SIG-M5 treated with dmso at 0.1 percent for 504 hours (cell line): Measurements from ENCODE around the gene SEBOX.
A peak's percentile ranks its signal among the peaks of the same experiment; 100 is the strongest.

Experiments
- DNase-seq: peaks from one replicate; lab custom pipeline; 2025; ENCODE audit not compliant: unreplicated experiment; lab: John Stamatoyannopoulos, UW

SEBOX gene

GRCh38 chr17:28320215-28321061 is 44.6 kb downstream of the SEBOX start:
- no peak for DNase-seq

- no peak for DNase-seq
Observed at GRCh38 chr17:28319598-28319935, 45.4 kb downstream of the SEBOX start.

- DNase-seq, result peak; percentile 99
Observed at GRCh38 chr17:28318759-28319597, 46.0 kb downstream of the SEBOX start, which contains the start of gene TMEM97. Gene TMEM97, plus strand, starts transcription at chr17:28319200. Its CDS starts 40 bp downstream, at chr17:28319240.

- DNase-seq, result no peak
Observed at GRCh38 chr17:28317966-28318758, 46.8 kb downstream of the SEBOX start.

- no peak for DNase-seq
Observed at GRCh38 chr17:28317099-28317965, 47.7 kb downstream of the SEBOX start.

GRCh38 chr17:28315846-28316705 is 48.9 kb downstream of the SEBOX start:
- DNase-seq, result no peak

- DNase-seq, result no peak
Observed at GRCh38 chr17:28313841-28314240, 51.2 kb downstream of the SEBOX start.
